NK-92 (cell line): ENCODE results near the gene GTPBP8.
"Not testable (repeated sequence)": the region's sequence is repeated elsewhere in the genome, so short reads cannot be mapped to it uniquely, and the experiment has no call there.

Source experiments
- DNase-seq: peaks from one replicate; lab custom pipeline; 2025; ENCODE audit not compliant: unreplicated experiment; lab: John Stamatoyannopoulos, UW

GTPBP8 gene

GRCh38 chr3:112995800-112996199 is 5.0 kb downstream of the GTPBP8 start:
- DNase-seq: no peak

DNA sequence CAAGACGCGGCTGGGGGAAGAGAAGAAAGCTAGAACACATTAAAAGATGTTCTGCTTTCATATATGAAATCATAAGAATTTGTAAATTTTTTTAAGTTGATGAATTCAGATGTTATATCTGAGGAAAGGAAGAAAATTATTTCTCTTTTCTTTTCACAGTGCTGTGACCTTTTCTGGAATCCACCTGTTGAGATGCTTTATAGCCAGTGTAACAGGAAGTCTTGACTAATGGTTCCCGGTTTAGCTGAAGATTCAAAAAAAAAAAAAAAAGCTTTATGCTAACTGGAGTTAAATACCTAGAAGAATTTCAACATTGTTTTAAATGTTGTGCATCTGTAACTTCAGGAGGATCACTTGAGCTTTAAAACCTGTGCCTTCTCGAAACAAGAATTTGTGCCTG is 9.9 kb downstream of the GTPBP8 start:
- no peak for DNase-seq

DNA sequence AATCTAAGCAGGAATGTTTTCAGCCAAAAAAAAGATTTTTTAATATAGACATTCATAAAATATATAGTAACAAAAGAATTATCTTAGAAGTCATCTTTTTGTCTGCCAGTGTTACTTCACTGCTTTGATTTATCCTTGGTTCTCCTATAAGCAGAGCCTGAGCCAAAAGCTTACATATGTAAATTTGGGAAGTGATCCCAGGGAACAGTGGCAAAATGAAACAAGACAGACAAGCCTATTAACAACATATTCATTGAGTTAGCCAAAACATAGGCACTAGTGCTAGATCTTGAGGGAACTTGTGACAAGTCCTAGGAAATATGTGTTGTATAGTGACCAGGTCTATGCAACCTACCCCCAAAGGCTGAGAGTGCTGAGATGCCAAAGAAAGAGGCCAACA is 11.3 kb downstream of the GTPBP8 start:
- no peak for DNase-seq

DNA sequence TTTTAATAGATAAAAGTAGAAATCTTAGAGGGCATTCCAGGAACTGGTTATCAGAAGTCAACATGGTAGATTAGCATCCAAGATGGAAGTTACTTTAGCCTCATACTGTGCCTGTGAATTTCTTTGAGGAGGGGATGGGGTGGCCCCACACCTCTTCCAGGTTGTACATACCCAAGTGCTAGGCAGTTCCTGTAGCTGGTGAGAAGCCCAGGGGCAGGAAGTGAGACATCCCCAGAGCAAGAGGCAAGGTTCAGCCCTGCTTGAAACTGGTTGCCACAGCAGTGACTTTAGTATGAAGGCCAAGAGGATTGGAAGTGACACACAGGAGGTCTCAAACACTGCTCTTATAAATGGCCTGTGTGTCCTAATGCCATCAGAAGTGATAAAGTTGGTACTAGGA is 11.9 kb downstream of the GTPBP8 start:
- DNase-seq: no peak

DNA sequence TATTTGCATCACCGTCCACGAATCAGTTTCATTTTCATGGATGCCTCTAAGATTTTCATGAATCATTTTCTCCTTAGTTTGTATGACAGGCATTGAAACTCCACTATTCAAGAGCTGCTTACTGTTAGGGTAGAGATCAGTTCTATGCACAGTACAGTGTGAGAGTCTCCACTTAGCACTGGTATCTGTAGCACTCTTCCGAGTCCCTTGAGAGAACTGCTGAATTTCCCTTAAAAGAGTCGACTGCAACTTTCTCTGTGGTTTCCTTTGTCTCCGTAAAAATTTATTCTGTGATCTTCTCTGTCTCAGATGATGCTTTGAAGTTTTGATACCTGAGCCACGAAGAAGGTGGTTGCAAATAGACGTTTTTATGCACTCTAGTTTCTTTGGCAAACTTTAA is 14.8 kb downstream of the GTPBP8 start:
- DNase-seq: no peak

DNA sequence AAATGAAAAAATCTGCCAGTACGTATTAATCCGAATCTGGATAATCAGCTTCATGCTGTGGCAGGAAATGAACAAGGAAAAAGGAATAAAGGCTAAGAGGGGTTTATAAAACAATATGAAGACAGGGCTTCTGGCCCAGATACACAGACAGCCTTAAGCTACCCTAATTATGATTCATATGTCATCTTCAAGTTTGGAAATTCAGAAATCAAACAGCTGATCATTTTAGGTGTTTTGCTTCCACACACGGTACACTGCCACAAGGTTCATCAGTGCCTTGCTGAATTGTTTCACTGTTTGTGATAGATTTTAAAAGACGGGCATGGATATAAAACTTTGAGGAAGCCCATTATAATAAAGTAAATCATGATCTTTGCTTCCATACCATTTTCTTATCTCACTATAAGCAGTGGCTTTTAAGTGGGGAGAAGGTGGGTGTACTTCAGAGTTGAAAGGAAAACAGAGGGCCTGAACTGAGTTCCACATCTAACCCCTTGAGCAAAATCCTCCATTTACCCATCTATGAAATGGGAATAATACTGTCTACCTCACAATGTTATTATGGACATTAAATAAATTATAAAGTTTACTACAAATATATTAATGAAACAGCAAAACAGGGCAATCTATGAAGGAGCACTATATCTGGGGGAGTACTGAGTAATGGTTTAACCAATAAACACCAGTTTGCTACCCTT is 15.7 kb downstream of the GTPBP8 start:
- no peak for DNase-seq

DNA sequence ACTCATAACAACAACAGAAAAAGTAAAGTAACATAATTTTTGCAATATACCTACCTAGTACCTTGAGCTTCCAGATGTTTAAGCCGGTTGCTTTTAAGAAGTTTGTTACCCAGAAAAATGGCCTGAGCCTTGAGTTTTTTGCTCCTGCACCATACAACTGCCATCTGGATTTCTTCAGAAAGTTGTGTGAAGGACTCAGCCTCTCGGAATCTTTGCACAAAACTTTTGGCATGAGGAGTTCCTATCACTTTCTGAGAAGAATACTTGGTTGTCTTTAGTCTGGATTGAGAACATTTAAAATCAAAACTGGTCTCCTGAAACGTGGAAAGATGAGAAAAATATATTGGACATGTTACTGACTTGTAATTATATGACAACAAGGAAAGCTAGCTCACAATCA is 17.3 kb downstream of the GTPBP8 start:
- DNase-seq: no peak

GRCh38 chr3:113013593-113013992 is 22.8 kb downstream of the GTPBP8 start:
- no peak for DNase-seq

DNA sequence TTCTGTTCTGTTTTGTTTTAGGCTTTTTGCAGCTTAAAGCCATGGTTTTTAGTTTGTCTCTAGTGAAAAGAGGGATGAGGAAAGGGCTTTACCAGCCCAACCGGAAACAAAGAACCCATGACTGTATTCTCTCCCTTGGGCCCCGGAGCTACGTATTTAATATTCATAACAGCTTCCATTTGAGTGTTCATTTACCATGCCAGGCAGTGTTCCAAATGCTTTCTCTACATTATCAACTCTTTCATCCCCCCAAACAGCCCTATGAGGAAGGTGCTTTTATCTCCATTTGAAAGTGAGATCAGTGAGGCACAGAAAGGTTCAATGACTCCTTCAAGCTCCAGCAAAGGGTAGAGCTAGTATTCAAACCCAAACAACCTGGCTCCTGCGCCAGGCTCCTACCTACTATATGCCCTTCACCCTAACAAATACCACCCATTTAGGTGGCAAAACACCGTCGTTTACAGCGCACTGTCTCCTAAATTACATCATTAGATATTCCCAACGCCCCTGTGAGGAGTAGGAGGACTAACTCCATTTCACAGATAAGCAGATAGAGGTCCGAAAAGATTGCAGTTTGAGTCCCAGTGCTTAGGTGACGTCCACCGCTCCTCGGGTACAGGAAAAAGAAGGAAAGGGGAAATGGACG is 27.9 kb downstream of the GTPBP8 start:
- DNase-seq: no peak

DNA sequence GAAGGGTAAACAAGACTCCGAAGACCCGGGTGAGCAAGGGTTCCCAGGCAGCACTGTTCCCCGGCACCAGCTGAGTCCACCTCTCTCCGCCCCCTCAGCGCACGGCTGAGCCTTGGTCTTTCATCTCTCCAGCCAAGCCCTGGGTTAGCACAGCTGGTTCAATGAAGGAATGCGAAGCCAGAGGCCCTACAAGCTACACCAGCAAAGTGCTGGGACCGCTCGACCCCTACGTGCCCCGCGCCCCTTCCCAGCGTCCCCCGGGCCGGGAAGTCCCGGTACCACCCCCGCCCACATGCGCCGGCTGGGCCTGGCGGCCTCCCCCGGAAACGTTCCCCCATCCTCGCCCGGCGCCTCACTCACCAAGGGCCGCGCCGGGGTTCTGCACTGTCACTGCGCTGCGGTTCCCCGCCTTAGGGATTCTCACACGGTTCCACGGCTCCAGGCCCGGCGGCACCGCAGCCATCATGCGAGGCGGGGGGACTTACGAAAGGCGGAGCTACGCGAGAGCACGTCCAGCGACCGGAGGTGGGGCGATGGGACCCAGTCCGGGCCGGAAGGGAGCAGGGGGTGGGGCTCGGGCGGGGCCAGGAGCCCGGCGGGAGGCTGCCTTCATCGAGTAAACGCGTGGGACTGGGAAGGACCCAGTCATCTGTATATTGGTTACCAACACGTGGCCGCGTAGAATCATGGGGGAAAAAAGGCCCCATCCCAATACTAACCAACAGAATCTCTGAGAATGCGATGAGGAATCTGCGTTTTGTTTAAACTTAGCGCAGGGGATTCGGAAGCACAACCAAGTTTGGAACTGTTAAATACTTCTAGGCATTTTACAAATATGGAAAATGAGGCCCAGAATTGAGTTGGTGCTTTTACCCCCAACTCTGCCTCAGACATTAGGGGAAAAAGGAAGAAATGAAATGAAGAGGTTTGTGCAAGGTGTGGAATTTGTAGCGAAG is 28.7 kb downstream of the GTPBP8 start:
- peak; percentile 29 for DNase-seq

DNA sequence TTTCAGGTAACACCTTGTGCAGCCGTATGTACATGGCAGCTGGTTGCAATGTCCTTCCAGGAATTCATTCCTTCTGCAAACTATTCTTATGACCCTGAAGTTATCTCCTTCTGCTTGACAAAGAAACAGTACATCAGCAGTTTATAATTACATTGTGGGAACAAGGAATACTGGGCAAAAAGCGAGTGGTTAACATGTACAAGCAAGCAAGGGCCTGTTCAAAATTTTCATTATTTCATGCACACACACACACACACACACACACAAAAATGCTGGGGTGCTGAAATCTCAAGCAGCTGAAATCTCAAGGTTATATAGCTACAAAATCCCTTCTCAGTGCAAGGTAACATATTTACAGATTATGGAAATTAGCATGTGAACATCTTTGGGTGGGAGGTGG is 30.7 kb downstream of the GTPBP8 start:
- no peak for DNase-seq

- no peak for DNase-seq
These were observed 43.2 kb downstream of the GTPBP8 start for GRCh38 chr3:113034011-113034410.

GRCh38 chr3:113035387-113035982 is 44.7 kb downstream of the GTPBP8 start:
- DNase-seq: no peak

GRCh38 chr3:113038328-113038727 is 47.5 kb downstream of the GTPBP8 start:
- no peak for DNase-seq

DNA sequence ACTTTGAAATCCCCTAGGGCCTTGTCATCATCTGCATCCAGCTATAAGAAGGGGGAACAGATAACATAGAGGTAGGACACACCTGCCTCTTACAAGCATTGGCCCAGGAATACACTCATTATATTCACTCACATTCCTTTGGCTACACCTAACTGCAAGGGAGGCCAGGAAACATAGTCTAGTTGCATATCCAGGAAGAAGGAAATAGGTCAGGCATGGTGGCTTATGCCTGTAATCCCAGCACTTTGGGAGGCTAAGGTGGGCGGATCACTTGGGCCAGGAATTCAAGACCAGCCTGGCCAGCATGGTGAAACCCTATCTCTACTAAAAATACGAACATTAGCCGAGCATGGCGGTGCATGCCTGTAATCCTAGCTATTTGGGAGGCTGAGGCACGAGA is 48.8 kb downstream of the GTPBP8 start:
- DNase-seq: no peak

DNA sequence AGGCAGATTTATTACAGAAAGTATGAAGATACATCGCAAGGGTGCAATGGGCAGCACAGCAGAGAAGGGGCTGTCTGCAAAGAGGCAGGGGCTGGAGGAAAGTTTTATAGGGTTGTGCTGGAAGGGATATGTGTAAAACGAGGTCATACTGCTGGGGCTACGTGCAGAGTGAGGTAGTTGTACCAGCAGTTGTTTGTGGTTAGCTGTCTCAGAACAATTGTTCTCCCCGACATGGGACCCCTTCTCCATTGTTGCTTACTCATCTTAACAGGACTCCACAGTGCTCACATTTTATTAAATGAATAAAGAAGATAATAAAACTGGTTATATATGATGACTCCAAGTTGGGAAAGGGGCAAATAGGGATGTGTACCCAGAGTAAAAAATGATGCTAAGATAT is 49.4 kb downstream of the GTPBP8 start:
- DNase-seq: no peak

DNA sequence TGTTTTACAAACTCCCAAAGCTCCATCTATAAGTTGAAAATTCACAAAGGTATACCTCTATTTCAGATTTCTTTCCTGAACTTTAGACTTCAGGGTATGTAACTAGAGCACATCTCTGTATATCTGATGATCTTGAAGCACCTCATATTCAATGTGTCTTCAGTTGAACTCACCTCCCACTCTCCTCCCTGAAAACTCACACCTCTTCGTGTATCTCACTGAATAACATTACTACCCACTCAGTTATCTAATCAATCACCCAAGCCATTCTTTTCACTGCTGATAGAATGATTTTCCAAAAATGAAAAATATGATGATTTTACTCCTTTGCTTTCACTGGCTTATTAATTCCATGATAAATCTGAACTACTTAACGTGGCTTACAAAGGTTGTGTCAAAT is 52.9 kb downstream of the GTPBP8 start:
- DNase-seq: no peak

DNA sequence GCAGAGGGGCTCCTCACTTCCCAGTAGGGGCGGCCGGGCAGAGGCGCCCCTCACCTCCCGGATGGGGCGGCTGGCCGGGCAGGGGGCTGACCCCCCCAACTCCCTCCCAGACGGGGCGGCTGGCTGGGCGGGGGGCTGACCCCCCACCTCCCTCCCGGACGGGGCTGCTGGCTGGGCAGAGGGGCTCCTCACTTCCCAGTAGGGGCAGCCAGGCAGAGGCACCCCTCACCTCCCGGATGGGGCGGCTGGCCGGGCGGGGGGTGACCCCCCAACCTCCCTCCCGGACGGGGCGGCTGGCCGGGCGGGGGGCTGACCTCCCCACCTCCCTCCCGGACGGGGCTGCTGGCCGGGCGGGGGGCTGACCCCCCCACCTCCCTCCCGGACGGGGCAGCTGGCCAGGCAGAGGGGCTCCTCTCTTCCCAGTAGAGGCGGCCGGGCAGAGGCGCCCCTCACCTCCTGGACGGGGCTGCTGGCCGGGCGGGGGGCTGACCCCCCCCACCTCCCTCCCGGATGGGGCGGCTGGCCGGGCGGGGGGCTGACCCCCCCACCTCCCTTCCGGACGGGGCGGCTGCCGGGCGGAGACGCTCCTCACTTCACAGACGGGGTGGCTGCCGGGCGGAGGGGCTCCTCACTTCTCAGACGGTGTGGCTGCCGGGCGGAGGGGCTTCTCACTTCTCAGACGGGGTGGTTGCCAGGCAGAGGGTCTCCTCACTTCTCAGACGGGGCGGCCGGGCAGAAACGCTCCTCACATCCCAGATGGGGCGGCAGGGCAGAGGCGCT is 55.6 kb downstream of the GTPBP8 start:
- DNase-seq: not testable (repeated sequence)

DNA sequence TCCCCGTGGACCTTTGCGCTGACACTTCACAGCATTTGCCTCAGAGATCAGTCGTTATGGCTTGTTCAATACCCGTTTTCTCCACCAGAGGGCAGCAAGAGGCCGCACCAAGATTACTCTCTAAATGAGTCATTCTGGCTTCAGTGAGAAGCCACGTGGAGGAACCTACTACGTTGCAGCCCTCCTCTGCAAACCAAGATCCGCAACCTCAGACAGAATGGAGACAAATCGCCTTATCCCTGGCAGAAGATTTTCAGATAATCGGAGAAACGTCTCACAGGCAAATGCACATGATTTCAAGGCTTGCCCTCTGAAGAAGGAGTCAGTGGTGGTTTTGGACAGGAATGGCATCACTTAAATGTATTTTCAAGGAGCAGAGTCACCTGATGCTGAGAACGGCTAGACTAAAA is 60.5 kb downstream of the GTPBP8 start:
- peak; percentile 43 for DNase-seq
